NOMO-1 (cell line): Measurements from ENCODE around the gene FARP1.

Experiments used
- DNase-seq, 2 experiments: peaks; one replicate each; lab custom pipeline; 2025; ENCODE audit not compliant: unreplicated experiment in 2 of 2; lab: John Stamatoyannopoulos, UW

Gene FARP1

GRCh38 chr13:98173431-98174152 is 30.7 kb downstream of the FARP1 start:
- no peak for DNase-seq

GRCh38 chr13:98174307-98174706 is 31.4 kb downstream of the FARP1 start:
- no peak for DNase-seq

- DNase-seq: no peak
These were observed 32.1 kb downstream of the FARP1 start for GRCh38 chr13:98175043-98175442.

GRCh38 chr13:98175823-98176222 is 32.9 kb downstream of the FARP1 start:
- no peak for DNase-seq

- DNase-seq: no peak
These were observed 34.1 kb downstream of the FARP1 start, which contains the start of gene RNF113B for GRCh38 chr13:98176777-98177608. Gene RNF113B, minus strand, starts transcription at chr13:98177269. Its CDS starts 33 bp downstream, at chr13:98177236.

GRCh38 chr13:98180092-98180491 is 37.2 kb downstream of the FARP1 start:
- DNase-seq: no peak

GRCh38 chr13:98181111-98181815 is 38.4 kb downstream of the FARP1 start:
- DNase-seq: no peak

- no peak for DNase-seq
These were observed 39.3 kb downstream of the FARP1 start for GRCh38 chr13:98182153-98182552.

- DNase-seq: no peak
These were observed 39.7 kb downstream of the FARP1 start for GRCh38 chr13:98182589-98182988.

GRCh38 chr13:98184792-98185191 is 41.9 kb downstream of the FARP1 start:
- DNase-seq: no peak

- DNase-seq: no peak
These were observed 44.5 kb downstream of the FARP1 start for GRCh38 chr13:98187155-98187964.

- DNase-seq: no peak
These were observed 45.0 kb downstream of the FARP1 start for GRCh38 chr13:98187965-98188261.

- DNase-seq: no peak
These were observed 45.8 kb downstream of the FARP1 start for GRCh38 chr13:98188544-98189166.

GRCh38 chr13:98189841-98190505 is 47.1 kb downstream of the FARP1 start:
- DNase-seq: no peak

- DNase-seq: no peak
These were observed 48.1 kb downstream of the FARP1 start for GRCh38 chr13:98190889-98191444.

- DNase-seq: no peak
These were observed 49.1 kb downstream of the FARP1 start for GRCh38 chr13:98192008-98192407.

- no peak for DNase-seq
These were observed 52.3 kb downstream of the FARP1 start for GRCh38 chr13:98195054-98195791.

- no peak for DNase-seq
These were observed 55.8 kb downstream of the FARP1 start for GRCh38 chr13:98198683-98199082.

- DNase-seq: no peak
These were observed 56.6 kb downstream of the FARP1 start for GRCh38 chr13:98199480-98199879.
